HG02840 (cell line): ENCODE measurements around the gene PGAP3.

Experiments used
- ATAC-seq: cut with Tn5 transposase; IDR thresholded peaks from one replicate; pipeline ENCODE4 v1.9.1; 2021; ENCODE audit warnings: mild to moderate bottlenecking, moderate library complexity, moderate number of reproducible peaks; ENCODE audit not compliant: unreplicated experiment, low FRiP score

Gene PGAP3

DNA sequence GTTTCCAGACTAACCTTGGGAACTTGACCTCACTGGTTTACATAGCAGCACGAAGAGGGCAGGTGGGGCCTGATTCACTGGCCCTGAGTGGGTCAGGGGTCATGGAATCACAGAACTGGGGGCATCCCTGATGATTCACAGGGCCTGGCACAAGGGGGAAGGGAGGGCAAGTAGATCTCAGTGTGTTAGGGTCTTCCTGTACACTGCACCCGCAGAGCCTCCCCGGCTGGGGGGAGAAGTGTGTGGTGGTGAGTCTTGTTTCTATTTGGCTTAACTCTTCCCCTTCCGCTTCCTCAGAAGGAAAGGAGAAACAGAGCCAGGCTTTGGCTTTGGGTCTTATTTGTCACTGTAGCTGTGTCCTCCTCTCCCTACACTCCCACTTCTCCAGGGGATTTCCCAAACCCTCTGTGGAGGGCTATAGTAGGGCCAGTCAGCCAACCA is 47.2 kb downstream of the PGAP3 start:
- no peak for ATAC-seq

DNA sequence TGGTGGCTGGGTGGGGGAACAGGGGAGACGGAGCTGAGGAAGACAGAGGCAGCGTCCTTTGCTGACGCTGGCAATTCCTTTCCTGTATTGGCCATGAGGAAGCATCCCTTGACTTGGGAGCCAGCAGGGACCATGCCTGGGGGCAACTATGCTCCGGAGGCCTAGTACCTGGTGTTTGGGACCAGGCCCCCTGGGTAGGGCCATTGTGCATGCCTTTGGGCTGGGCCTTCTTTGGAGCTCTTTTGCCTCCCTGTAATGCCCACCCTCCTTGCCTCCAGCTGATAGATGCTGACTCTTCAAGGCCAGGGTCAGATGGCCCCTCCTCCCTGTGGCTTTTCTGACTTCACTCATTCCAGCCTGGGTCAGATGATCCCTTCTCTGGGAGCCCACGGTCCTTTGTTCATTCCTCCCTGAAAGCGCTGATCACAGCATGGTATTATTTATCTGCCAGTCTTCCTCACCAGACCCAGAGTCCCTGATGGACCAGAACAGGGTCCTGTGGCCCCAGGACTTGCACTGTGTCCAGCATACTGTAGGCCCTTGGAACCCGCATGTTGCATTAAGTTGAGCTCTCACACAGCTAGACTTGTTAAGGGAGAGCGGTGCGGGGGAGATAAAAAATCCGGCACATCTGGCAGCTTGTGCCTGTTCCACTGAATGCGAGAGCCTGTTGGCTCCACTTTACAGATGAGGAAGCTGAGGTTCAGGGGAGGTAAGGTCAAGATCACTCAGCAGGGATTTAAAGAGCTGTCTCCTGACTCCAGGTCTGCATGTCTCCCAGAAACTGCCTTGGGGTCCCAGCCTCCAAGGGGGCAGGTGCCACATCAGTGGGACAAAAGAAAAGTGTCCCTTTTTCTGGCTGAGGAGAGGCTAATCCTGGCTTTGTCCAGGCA is 48.0 kb downstream of the PGAP3 start:
- ATAC-seq = no peak

DNA sequence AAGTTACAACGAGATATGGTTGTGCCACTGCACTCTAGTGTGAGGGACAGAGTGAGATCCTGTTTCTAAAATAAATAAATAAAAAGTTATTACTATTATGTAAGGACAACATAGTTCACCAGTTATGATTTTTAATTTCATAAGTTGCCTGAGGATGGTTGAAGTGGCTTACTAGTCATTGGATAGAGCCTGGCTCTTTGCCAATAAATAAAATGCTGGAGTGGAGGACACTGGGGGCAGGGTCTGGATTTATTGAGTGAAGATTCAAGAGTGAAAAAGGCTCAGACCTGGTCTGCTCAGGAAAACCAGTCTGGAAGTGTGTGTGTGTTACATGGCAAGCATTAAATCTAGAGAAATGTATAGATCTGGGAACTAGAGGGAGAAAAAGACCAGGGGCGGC is 48.8 kb downstream of the PGAP3 start:
- ATAC-seq = no peak

DNA sequence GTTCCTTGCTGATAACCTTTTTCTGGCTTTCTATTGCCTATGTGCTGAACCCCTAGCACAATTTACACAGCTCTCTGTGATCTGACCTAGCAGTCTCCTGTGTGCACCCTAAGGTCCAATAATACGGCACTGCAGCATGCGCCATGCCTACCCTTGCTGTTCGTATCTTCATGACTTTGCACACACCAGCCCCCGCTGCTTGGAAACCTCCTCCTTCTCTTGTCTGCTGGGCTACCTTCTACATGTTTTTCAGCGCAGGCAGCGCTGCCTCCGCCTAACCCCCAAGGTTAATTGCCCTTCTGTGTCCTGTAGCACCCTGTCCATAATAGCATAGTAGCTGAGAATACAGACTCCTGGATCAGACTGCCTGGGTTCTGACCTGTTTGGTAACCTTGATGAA is 49.5 kb downstream of the PGAP3 start:
- no peak for ATAC-seq

DNA sequence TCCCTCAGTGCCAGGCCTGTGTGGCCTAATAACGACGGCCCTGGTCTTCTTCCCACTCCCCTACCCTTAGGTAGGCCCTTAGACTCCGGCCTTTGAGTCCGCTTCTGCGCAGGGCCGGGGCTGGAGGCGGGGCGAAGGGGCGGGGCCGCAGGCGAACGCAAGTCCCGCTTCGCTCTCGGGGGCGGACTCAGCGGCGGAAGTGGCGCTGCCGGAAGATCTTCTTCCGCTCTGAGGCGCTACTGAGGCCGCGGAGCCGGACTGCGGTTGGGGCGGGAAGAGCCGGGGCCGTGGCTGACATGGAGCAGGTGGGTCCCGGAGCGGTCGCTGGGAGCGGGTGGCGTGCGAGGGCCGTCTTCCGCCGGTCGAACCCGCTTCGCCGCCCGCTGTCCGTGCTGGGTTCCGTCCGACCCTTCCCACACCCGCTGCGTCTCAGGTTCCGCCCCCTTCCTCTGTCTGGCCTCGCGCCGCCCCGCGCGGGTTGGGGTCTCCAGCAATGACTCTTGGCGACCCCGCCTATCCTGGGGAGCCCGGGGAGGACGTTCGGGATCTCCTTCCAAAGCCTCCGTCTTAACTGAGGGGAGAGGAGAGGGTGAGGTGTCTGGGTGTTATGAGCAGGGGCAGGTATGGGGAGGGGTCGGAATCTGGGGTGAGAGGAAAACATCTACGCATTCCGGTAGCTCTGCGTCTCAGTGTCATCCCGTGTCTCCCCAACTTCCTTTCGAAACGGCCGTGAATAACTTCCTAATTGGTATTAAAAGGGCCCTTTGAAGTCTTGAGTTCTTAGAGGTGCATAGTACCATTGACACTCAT is 50.7 kb downstream of the PGAP3 start, which contains the start of gene STARD3:
Gene STARD3 (plus strand): TSS at position 218 of the 810 bp plus-strand sequence. CDS start 16,388 bp downstream, outside the sequence.
- peak; percentile 78 for ATAC-seq

DNA sequence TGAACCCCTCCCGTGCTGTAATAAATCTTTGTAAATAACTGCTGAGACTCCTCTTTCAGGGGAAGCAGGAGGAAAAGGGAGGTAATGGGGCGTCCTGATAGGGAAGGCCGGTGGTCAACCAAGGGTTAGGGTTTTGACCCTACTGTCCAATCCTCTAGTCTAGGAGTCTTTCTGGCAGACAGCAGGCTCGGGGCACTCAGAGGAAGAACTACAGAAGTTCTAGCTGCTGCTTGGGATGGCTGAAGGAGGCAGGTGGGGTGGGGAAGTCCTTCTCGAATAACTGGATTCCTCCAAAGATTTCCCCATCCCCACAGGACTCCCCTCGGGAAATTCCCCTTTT is 51.3 kb downstream of the PGAP3 start:
- ATAC-seq = peak; percentile 13

DNA sequence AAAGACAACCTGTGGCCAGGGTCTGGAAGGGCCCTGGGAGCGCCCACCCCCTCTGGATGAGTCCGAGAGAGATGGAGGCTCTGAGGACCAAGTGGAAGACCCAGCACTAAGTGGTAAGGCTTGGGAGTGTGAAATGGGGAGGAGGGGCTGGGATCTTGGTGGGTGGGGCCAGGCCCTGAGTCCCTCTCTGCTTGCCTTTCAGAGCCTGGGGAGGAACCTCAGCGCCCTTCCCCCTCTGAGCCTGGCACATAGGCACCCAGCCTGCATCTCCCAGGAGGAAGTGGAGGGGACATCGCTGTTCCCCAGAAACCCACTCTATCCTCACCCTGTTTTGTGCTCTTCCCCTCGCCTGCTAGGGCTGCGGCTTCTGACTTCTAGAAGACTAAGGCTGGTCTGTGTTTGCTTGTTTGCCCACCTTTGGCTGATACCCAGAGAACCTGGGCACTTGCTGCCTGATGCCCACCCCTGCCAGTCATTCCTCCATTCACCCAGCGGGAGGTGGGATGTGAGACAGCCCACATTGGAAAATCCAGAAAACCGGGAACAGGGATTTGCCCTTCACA is 52.2 kb downstream of the PGAP3 start:
- no peak for ATAC-seq

DNA sequence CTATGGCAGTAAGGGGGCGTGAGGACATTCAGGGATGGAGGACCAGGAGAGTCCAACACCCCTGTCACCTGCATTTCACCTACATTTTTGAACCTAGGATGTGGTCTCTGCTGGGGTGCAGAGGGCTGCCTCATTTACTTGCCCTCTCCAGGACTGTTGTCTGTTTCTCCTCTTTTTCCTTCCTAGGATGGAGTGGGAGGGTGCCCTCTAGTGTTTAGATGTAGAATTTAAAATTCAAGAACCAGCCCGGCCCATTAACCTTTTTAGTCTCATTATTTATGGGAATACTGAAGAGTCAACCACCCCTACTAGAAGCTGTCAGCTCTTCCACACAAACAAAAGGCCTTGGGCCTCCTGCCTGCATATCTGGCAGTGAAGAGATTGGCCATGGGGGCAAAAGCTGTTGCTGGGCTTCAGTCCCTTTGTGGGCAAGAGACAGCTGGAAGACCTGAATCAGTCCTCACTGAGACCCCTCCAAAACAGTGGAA is 53.4 kb downstream of the PGAP3 start:
- ATAC-seq = no peak

DNA sequence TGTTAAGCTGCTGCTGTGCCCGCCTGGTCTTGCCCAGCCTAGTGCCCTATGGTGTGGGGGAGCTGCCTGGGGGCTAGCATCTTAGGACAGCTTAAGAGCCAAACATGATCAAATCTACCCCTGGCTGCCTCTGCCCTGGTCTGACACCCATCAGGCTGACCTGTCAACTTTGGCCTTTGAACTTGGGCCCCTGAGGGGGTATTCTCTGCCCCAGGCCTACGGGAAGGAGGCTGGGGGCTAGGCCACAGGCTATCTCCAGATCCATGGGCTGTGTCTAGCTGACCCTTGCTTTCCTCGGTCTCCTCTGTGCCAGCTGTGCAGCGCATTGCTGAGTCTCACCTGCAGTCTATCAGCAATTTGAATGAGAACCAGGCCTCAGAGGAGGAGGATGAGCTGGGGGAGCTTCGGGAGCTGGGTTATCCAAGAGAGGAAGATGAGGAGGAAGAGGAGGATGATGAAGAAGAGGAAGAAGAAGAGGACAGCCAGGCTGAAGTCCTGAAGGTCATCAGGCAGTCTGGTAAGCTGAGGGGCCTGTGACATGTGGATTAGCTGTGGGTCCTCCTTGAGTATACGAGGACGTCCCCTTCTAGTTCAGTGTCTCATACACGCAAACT is 54.2 kb downstream of the PGAP3 start:
- no peak for ATAC-seq

DNA sequence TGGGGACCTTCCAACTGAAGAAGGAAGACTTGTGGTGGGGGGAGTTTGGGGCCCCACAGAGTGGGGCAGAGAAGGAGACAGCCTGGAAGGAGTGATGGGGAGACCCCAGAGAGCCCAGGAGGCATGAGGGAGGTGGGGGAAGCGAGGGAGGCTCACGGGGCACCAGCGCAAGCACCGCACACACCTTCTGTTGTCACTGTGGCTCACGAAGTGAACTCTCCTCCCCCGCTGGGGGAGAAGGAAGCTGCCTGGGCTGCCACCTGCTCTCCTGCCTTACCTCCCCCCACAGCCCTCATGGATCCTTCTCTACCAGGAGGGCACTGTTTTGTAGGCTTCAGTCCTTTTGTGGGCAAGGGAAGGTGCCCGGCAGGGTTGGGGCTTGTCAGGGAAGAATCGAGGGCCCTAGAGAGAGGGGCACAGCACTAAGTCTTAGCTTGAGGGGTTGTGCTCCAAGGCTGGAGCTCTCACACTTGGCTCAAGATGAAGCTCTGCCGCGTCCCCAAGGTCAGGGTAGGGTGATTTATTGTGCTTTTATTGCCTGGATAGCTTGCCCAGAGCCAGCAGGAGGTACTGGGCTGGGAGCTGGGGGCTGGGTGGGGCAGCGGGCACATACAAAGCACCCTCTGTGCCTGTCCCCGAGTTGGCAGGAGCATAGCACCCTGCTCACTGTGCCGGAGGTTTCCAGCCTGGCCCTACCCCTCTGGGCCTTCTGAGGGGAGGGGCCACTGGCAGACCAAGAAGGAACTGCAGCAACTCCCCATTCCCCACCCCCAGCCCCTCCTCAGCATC is 55.5 kb downstream of the PGAP3 start:
- no peak for ATAC-seq

DNA sequence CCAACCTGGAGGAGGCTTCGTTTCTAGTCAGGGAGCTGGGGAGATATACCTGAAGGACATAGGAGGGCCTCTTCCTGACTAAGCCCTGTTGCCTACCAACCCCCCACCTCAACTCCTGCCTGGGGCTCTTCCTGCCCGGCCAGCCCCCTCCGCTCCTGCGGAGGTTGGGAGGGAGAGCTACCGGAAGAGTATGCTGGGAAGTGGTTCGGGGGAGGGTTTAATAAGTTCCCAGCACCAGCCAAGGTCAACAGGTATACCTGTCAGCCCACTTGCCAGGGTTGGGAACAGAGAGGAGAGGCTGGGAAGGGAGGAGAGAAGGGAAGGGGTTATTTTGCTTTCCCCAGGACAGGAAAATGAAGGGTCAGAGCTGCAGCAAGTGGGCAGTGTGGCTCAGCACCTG is 56.5 kb downstream of the PGAP3 start:
- ATAC-seq = no peak

DNA sequence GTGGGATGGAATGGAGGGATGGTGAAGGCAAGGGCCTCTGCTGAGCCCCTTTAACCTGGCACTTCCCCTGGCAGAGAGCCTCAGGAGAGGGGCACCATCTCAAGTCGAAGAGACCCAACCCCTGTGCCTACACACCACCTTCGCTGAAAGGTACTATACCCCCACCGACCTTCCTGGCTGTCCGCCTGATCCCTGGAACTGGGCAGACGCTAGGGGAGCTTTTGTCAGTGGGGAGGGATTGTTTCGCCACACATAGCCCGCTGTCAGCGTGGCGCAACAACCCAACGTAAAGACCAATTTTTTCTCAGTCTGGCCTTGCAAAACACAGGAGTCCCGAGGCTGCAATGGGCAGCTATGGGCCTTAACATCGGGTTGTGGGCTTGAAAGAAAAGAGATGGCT is 58.0 kb downstream of the PGAP3 start:
- ATAC-seq = no peak

DNA sequence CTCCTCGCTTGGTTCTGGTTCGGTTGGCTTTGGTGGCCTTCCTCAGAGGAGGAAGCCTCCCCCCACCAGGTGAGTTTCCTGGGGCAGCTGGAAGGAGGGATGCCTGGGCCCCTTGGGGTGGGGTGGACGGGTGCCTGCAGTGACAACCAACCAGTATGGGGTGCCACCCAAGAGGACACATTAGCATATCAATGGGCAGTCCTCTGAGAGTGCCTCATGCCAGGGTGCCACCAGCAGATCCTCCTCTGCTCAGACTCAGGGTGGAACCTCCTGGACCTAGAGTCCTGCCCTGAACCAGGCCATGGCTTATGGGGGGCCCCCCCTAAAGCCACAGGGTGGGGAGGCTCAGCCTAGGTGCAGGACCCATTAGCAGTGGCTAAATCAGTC is 58.4 kb downstream of the PGAP3 start:
- no peak for ATAC-seq

DNA sequence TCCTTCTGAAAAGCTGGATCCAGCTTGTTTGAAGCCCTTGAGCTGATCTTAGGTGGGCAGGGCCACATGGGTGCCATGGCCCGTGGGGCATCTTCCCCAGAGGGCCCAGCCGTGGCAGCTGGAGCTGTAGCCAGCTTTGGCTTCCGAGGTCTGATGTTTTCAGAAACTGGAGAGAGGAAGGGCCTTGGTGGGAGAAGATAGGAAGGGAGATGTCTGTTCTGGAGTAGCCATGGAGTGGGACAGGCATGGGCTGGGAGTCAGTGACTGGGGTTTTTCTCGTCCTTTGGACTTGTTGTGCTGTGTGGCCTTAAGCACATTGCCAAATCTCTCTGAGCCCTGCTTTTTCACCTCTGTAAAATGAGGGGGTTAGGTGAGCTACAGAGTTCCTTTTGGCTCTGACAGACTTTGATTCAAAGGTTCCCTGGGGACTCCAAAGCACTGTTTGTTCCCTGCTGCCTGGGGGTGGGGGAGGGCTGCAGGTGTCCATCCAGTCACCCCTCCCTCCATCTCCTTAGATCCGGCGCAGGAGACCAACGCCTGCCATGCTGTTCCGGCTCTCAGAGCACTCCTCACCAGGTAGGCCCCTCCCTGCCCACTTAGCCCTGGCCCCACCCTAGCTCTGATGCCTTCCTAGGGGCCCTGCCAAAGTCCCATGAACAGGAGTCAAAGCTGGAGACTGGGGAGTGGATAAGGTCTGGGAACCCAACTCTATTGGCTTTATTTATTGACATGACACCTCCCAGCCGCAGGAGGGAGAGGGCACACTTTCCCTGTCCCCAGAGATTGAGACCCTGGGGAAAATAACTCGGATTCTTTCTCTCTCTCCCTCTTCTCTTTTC is 59.0 kb downstream of the PGAP3 start:
- ATAC-seq = no peak

DNA sequence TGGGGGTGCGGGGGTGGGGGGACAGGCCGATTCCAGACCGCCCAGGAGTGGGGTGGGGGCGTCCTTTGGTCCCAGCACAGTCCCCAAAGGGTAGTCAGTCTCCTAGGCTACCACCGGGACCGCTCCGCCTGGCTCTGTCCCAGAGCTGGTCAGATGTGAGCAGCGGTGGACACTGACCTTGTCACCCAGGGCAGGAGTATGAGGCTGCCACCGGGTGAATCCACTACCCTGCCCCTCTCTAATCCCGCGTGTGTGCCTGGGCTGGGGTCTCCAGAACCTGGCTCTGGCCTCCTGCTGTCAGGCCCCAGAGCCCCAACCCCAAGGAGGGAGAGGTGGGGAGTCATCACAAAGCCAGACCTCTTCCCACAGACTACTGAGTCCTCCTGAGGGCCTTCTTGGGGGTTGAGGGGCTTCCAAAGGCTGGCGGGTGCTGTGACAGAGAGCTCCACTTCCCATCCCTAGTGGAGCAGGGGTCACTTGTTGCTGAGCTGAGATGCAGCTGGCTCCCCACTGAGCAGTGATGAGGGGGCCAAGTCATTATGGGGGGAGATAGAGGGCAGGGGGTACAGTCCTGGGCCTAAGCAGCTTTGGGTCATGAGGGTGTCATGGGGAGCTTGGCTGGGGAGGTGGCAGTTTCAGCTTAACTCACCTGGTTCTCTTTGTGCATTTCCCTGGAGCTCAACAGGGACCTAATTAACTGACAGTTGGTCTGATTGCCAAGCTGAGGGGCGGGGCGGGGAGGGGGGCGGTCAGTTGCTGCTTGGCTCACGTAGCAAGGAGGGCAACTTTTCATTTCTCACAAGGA is 59.9 kb downstream of the PGAP3 start:
- no peak for ATAC-seq

DNA sequence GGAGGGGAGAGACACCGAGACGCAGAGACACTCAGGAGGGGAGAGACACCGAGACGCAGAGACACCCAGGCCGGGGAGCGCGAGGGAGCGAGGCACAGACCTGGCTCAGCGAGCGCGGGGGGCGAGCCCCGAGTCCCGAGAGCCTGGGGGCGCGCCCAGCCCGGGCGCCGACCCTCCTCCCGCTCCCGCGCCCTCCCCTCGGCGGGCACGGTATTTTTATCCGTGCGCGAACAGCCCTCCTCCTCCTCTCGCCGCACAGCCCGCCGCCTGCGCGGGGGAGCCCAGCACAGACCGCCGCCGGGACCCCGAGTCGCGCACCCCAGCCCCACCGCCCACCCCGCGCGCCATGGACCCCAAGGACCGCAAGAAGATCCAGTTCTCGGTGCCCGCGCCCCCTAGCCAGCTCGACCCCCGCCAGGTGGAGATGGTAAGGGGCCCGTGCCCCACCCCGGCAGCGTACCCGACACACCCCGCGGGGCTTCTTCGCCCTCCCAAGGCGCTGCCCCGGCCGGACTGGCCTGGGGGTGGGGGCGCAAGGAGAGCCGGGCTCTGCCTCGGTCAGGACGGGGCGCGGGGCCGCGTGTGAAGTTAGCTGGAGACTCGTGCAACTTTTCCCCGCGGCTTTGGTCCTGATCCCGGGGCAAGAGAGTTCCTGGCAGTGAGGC is 60.7 kb downstream of the PGAP3 start:
- no peak for ATAC-seq

DNA sequence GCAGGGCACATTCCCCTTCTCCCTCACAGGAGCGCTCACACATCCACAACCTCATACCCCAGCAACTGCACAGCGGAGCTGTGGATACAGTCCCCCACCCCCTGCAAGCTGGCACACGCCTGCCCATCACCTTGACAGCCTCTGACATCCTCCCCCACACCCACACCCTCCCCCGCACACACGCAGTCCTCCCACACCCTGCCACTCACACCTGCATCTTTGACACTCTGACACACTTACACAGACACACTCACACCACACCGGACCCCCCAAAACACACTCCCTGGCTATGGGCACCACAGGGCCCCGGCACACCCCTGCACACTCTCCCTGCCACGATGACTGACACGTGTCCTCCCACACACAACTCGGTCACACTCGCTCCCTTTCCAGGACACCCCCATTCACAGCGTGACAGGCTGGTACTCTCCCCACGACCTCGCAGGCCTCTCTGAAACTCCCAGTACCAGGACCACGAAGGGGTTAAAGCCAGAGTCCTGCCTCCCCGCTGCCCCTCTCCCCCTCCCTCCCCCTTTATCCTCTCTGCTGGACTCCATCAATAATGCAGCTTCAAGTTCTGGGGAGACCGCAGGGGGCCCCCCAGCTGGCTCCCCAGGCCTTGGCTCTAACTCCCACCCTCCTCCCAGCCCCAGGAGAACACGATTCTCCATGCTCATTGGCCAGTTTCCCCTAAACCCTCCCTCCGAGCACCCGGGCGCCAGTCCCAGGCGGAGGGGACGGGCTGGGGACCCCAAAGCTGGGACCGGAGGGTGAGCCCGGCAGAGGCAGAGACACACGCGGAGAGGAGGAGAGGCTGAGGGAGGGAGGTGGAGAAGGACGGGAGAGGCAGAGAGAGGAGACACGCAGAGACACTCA is 61.4 kb downstream of the PGAP3 start, which contains the start of gene PPP1R1B:
Gene PPP1R1B (plus strand): TSS at position 782 of the 876 bp plus-strand sequence. CDS start 441 bp downstream, outside the sequence.
- no peak for ATAC-seq
